ENCODE results near the gene PPAT. TPM values are rescaled to one million over a fixed set of nuclear protein-coding genes. Genes with fewer than 3 reads are reported as not detected.
"Not testable (repeated sequence)": the region's sequence is repeated elsewhere in the genome, so short reads cannot be mapped to it uniquely, and the experiment has no call there.

PPAT gene
- total and polyA plus RNA-seq, 7 experiments from 2014 or later = 7.7 to 30.7 (median 15.3) TPM

GRCh38 chr4:56371426-56372220, 63.8 kb downstream of the PPAT start:
- H3K36me3 ChIP-seq (ENCODE audit: control insufficient read depth in 2 of 3, insufficient read depth in 3 of 3, low read length in 3 of 3) = peaks cover 0 to 23% (median 0%) of the 10 kb centered on the region in 3 experiments

GRCh38 chr4:56370377-56370776, 65.0 kb downstream of the PPAT start:
- POLR2A ChIA-PET = interaction anchor here (0.7 kb wide), 1 partner anchor 12 kb away, joined by 3 read pairs; no protein-coding TSS in a partner anchor
- Mint-ChIP-seq H3K27me3 (no peaks in the 10 kb centered on the region), H3K9me3 (peaks cover 0 to 5% (median 0%) of the 10 kb centered on the region in 11 donors), H3K4me1 (peaks cover 0 to 14% (median 7%) of the 10 kb centered on the region in 7 donors), H3K4me3 (no peak overlapping the region), H3K36me3 (peaks cover 15 to 55% (median 25%) of the 10 kb centered on the region in 5 donors), H3K27ac (no peak overlapping the region)
- no peaks in the 10 kb centered on the region for H3K27me3 ChIP-seq (ENCODE audit: control insufficient read depth in 2 of 2, insufficient read depth in 2 of 2, low read length in 2 of 2)
- H3K27ac ChIP-seq (ENCODE audit: low read depth, low read length) = no peak overlapping the region
- intact Hi-C loops (cut with micrococcal nuclease) = no loop called here
- CTCF ChIA-PET = no interaction called here
- H3K4me3 ChIP-seq (ENCODE audit: low read length) = no peak overlapping the region
- ATAC-seq (no peak), DNase-seq (no peak)
- H3K36me3 ChIP-seq (ENCODE audit: control insufficient read depth in 2 of 3, insufficient read depth in 3 of 3, low read length in 3 of 3) = peaks cover 0 to 23% (median 0%) of the 10 kb centered on the region in 3 experiments
- H3K4me1 ChIP-seq (ENCODE audit: control insufficient read depth in 2 of 2, insufficient read depth in 2 of 2, low read length in 2 of 2) = no peaks in the 10 kb centered on the region
- no peaks in the 10 kb centered on the region for H3K9me3 ChIP-seq (ENCODE audit: control insufficient read depth in 2 of 3, low read length in 3 of 3)

More at GRCh38 chr4:56371426-56372220, 63.8 kb downstream of the PPAT start:
- H3K4me1 Mint-ChIP-seq = peaks cover 0 to 19% (median 8%) of the 10 kb centered on the region in 7 donors
- peaks cover 0 to 4% (median 0%) of the 10 kb centered on the region in 11 donors for H3K9me3 Mint-ChIP-seq
- H3K4me3 ChIP-seq (ENCODE audit: low read length) = no peak overlapping the region
- H3K4me1 ChIP-seq (ENCODE audit: control insufficient read depth in 2 of 2, insufficient read depth in 2 of 2, low read length in 2 of 2) = no peaks in the 10 kb centered on the region
- intact Hi-C loops (cut with micrococcal nuclease) = no loop called here
- H3K27ac Mint-ChIP-seq = no peak overlapping the region
- no peaks in the 10 kb centered on the region for H3K27me3 ChIP-seq (ENCODE audit: control insufficient read depth in 2 of 2, insufficient read depth in 2 of 2, low read length in 2 of 2)
- H3K27me3 Mint-ChIP-seq = no peaks in the 10 kb centered on the region
- CTCF ChIA-PET = no interaction called here
- POLR2A ChIA-PET = no interaction called here
- no peak overlapping the region for H3K27ac ChIP-seq (ENCODE audit: low read depth, low read length)
- H3K9me3 ChIP-seq (ENCODE audit: control insufficient read depth in 2 of 3, low read length in 3 of 3) = no peaks in the 10 kb centered on the region
- ATAC-seq (no peak), DNase-seq (no peak)
- H3K36me3 Mint-ChIP-seq = peaks cover 15 to 56% (median 29%) of the 10 kb centered on the region in 5 donors
- no peak overlapping the region for H3K4me3 Mint-ChIP-seq

DNA sequence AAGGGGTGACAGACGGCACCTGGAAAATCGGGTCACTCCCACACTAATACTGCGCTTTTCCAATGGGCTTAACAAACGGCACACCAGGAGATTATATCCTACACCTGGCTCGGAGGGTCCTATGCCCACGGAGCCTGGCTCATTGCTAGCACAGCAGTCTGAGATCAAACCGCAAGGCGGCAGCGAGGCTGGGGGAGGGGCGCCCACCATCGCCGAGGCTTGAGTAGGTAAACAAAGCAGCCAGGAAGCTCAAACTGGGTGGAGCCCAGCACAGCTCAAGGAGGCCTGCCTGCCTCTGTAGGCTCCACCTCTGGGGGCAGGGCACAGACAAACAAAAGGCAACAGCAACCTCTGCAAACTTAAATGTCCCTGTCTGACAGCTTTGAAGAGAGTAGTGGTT, 72.4 kb downstream of the PPAT start:
- intact Hi-C loops (cut with micrococcal nuclease); ATAC-seq; H3K36me3 ChIP-seq (ENCODE audit: control insufficient read depth in 2 of 3, insufficient read depth in 3 of 3, low read length in 3 of 3); H3K4me3 ChIP-seq (ENCODE audit: low read length); H3K9me3 Mint-ChIP-seq; H3K27ac ChIP-seq (ENCODE audit: low read depth, low read length); H3K27ac Mint-ChIP-seq; H3K27me3 ChIP-seq (ENCODE audit: control insufficient read depth in 2 of 2, insufficient read depth in 2 of 2, low read length in 2 of 2); H3K4me1 ChIP-seq (ENCODE audit: control insufficient read depth in 2 of 2, insufficient read depth in 2 of 2, low read length in 2 of 2); POLR2A ChIA-PET; H3K9me3 ChIP-seq (ENCODE audit: control insufficient read depth in 2 of 3, low read length in 3 of 3); DNase-seq; CTCF ChIA-PET; H3K4me3 Mint-ChIP-seq; H3K27me3 Mint-ChIP-seq: not testable (repeated sequence)
- Mint-ChIP-seq H3K36me3 (peaks cover 8 to 59% (median 28%) of the 10 kb centered on the region in 5 donors), H3K4me1 (peaks cover 0 to 15% (median 5%) of the 10 kb centered on the region in 7 donors)

DNA sequence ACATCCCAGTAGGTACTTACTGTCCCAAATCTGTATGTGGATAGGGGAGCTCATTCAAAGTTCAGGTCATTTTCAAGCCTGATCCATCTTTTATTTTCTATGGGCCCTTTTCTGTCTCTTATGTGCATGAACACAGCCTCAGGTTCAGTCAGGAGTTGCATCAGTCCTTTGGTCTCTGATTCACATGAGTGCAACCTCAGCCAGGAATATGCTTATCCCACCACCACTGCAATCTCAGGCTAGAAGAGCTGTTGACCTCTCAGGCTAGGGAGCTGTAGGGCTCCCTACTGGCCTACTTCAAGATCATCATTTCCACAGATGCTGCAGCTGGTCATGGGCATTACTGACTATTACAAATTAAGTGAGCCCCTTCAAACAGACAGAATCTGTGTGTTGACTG, 75.3 kb downstream of the PPAT start:
- CTCF ChIA-PET = no interaction called here
- H3K36me3 Mint-ChIP-seq = peaks cover 8 to 58% (median 22%) of the 10 kb centered on the region in 5 donors

GRCh38 chr4:56356650-56357049, 78.8 kb downstream of the PPAT start:
- POLR2A ChIA-PET = no interaction called here

More for the DNA sequence above, 75.3 kb downstream of the PPAT start:
- Mint-ChIP-seq H3K27me3 (no peaks in the 10 kb centered on the region), H3K4me1 (peaks cover 0 to 7% (median 0%) of the 10 kb centered on the region in 7 donors), H3K27ac (peak overlapping the region in 1 of 9 donors; percentile 12), H3K9me3 (peaks cover 0 to 4% (median 0%) of the 10 kb centered on the region in 11 donors), H3K4me3 (no peak overlapping the region)
- ATAC-seq = no peak
- H3K4me1 ChIP-seq (ENCODE audit: control insufficient read depth in 2 of 2, insufficient read depth in 2 of 2, low read length in 2 of 2) = no peaks in the 10 kb centered on the region
- H3K9me3 ChIP-seq (ENCODE audit: control insufficient read depth in 2 of 3, low read length in 3 of 3) = no peaks in the 10 kb centered on the region
- no peak overlapping the region for H3K4me3 ChIP-seq (ENCODE audit: low read length)
- POLR2A ChIA-PET = no interaction called here
- H3K27me3 ChIP-seq (ENCODE audit: control insufficient read depth in 2 of 2, insufficient read depth in 2 of 2, low read length in 2 of 2) = no peaks in the 10 kb centered on the region
- intact Hi-C loops (cut with micrococcal nuclease) = no loop called here
- H3K36me3 ChIP-seq (ENCODE audit: control insufficient read depth in 2 of 3, insufficient read depth in 3 of 3, low read length in 3 of 3) = no peaks in the 10 kb centered on the region
- no peak overlapping the region for H3K27ac ChIP-seq (ENCODE audit: low read depth, low read length)
- DNase-seq = no peak

GRCh38 chr4:56348576-56348975, 86.8 kb downstream of the PPAT start:
- Histone ChIP-seq H3K36me3 (ENCODE audit: control insufficient read depth in 2 of 3, insufficient read depth in 3 of 3, low read length in 3 of 3) (peaks cover 0 to 9% (median 0%) of the 10 kb centered on the region in 3 experiments), H3K27ac (ENCODE audit: low read depth, low read length) (no peak overlapping the region), H3K9me3 (ENCODE audit: control insufficient read depth in 2 of 3, low read length in 3 of 3) (no peaks in the 10 kb centered on the region), H3K27me3 (ENCODE audit: control insufficient read depth in 2 of 2, insufficient read depth in 2 of 2, low read length in 2 of 2) (no peaks in the 10 kb centered on the region), H3K4me3 (ENCODE audit: low read length) (no peak overlapping the region), H3K4me1 (ENCODE audit: control insufficient read depth in 2 of 2, insufficient read depth in 2 of 2, low read length in 2 of 2) (no peaks in the 10 kb centered on the region)
- H3K36me3 Mint-ChIP-seq = peaks cover 3 to 38% (median 19%) of the 10 kb centered on the region in 5 donors
- ATAC-seq = no peak
- no peak overlapping the region for H3K27ac Mint-ChIP-seq
- no peak overlapping the region for H3K4me3 Mint-ChIP-seq
- peaks cover 0 to 19% (median 7%) of the 10 kb centered on the region in 7 donors for H3K4me1 Mint-ChIP-seq
- no peaks in the 10 kb centered on the region for H3K27me3 Mint-ChIP-seq
- H3K9me3 Mint-ChIP-seq = no peaks in the 10 kb centered on the region
- intact Hi-C loops (cut with micrococcal nuclease) = no loop called here
- ChIA-PET POLR2A (no interaction called here), CTCF (no interaction called here)
- DNase-seq = no peak

More at GRCh38 chr4:56356650-56357049, 78.8 kb downstream of the PPAT start:
- no peaks in the 10 kb centered on the region for H3K4me1 ChIP-seq (ENCODE audit: control insufficient read depth in 2 of 2, insufficient read depth in 2 of 2, low read length in 2 of 2)
- no peak overlapping the region for H3K27ac ChIP-seq (ENCODE audit: low read depth, low read length)
- no peaks in the 10 kb centered on the region for H3K36me3 ChIP-seq (ENCODE audit: control insufficient read depth in 2 of 3, insufficient read depth in 3 of 3, low read length in 3 of 3)
- H3K4me3 ChIP-seq (ENCODE audit: low read length) = no peak overlapping the region
- Mint-ChIP-seq H3K27ac (no peak overlapping the region), H3K36me3 (peaks cover 0 to 48% (median 20%) of the 10 kb centered on the region in 5 donors), H3K4me3 (no peak overlapping the region), H3K9me3 (no peaks in the 10 kb centered on the region), H3K27me3 (no peaks in the 10 kb centered on the region), H3K4me1 (no peaks in the 10 kb centered on the region)
- DNase-seq (no peak), ATAC-seq (no peak)
- no peaks in the 10 kb centered on the region for H3K27me3 ChIP-seq (ENCODE audit: control insufficient read depth in 2 of 2, insufficient read depth in 2 of 2, low read length in 2 of 2)
- H3K9me3 ChIP-seq (ENCODE audit: control insufficient read depth in 2 of 3, low read length in 3 of 3) = no peaks in the 10 kb centered on the region
- CTCF ChIA-PET = no interaction called here
- intact Hi-C loops (cut with micrococcal nuclease) = no loop called here

Data from naive thymus-derived CD4-positive, alpha-beta T cell (primary cell).